NAMALWA (cell line): Measurements from ENCODE around the gene CMC4.

Experiments used
- DNase-seq: peaks from one replicate; pipeline ENCODE4 v3.0.0-alpha.2; 2015; ENCODE audit warnings: low spot score

The CMC4 gene

GRCh38 chrX:155053656-155054055, 17.3 kb downstream of the CMC4 start:
- no peak for DNase-seq

- DNase-seq: no peak
Observed at GRCh38 chrX:155052738-155053498, 18.0 kb downstream of the CMC4 start.

- DNase-seq: peak; percentile 58
Observed at GRCh38 chrX:155048977-155049619, 21.8 kb downstream of the CMC4 start.

DNA sequence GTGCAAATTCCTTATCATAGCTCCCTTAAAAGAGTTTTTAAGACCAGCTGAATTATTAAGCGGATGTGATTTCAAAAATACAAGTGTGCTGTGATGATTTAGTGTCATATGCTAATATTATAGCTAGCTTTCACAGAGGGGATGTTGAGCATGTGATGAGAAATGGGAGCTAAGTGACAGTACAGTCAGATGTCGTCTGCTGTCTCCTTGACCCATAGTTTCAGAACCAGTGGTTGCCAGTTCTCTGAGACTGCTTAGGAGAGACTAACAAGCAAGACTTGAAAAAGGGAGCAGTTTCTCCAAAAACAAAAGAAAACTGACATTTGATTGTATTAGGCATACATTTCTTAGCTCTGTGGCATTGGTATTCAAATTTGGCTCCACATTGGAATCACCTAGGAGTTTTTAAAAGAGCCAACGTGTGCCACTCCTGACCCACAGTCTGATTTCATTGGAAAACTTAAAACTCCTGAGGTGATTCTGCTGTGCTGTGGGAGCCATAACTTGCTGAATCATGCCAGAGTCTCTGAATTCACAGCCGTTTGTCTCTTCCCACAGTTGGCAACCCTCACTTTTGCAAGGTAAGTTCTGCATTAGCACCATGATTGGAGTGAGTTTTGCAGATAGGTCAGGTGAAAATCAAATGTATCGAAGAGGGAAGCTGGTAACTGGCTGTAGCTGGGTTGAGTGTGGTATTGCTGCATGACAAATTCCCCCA, 24.0 kb downstream of the CMC4 start:
- no peak for DNase-seq

DNA sequence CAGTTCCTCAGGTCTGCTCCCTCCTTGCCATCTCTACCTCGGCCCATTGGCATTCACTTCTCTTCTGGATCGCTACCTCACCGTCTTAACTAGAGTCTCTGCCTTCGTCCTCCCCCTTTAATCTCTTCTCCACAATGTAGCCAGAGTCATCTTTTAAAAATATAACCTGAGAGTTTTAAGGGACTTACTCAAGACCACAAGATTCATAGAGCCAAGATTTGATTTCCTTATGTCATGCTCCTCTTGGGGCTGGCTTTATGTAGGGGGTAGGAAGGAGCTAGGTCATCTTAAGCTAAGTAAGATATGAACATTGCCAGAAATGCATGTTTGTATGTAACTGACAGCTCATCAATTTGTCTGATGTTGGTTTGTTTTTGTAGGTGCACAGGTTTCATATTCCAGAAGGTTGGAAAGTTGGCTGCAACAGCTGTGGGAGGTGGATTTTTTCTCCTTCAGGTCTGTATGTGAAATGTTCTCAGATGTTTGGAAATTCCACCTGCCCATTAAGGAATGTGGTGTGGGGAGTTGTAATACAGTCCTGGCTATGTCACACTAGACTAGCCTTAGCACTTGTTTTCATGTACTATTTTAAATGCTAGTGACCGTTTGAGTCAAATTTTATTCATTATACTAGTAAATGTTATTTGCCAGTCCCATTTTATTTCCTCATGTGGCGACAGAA, 24.7 kb downstream of the CMC4 start:
- no peak for DNase-seq

DNA sequence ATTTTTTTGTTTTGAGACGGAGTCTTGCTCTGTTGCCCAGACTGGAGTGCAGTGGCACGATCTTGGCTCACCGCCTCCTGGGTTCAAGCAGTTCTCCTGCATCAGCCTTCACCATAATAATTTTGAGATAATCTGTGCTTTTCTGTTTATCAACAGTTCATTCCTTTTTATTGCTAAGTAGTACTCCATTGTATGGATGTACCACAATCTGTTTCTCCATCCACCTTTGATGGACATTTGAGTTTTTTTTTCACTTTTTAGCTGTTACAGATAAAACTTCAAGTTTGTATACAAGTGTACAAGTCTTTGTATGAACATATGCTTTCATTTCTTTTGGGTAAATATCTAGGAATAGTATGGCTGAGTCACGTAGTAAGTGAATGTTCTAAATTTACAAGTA, 35.2 kb downstream of the CMC4 start:
- DNase-seq: no peak

- DNase-seq: no peak
Observed at GRCh38 chrX:155031657-155032056, 39.3 kb downstream of the CMC4 start.

DNA sequence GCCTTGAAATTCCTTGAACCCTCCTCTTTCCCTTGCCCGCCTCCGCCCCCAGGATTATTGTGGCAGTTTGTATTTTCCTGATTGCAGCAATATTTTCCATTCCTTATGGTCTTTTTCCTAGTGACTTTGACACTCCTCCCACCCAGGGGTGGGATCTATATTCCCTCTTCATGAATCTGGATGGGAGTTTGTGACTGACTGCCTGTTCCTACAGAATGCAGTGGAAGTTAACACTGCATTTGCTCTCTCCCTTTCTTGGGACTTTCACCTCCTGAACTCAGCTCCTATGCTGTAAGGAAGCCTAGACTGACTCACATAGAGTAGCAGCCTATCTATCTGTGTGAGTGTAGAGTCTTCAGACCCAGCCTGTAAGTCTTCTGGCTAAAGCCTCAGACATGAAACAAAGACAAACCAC, 42.1 kb downstream of the CMC4 start:
- peak; percentile 3 for DNase-seq

DNA sequence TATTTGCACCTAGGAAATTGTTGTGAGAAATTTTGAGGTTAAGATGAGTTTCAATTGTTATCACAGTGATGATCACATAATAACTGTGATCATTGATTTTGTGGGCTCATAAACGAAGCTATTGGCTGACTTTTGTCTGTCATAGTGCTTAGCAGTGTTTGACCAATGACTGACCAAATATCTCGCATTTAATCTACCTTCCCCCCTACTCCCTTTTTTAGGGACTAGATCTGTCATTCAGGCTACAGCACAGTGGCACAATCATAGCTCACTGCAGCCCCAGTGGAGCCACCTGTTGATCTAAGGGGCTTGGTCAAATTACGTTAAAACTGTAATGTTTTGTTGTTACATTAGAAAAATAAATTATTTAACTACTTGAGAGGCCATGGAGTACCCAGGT, 42.8 kb downstream of the CMC4 start:
- peak; percentile 54 for DNase-seq

DNA sequence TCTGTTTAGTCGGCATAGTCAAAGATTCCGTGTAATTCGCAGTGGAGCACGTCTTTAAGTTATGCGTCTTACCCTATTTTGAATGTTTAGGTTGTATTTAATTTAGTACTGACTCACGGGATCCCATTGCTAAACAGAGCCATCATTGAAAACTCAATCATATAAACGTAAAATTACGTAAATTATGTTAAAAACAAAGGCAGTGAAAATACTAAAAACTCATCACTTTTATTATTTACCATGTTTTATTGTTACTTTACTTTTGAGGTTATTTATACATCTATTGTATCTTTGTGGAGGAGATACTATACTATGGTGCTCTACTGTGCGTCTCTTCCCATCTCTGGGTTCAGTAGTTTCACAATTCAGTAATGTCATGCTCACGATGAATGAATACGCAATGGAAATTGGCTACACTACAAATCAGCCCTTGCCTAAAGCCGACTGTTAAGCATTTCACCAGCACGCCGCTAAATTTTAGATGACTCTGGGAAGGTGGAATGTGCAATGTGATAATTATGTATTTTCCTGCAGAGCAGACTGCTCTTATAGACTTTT, 43.3 kb downstream of the CMC4 start:
- peak; percentile 74 for DNase-seq

- peak; percentile 95 for DNase-seq
Observed at GRCh38 chrX:155026727-155027508, 44.0 kb downstream of the CMC4 start, which contains the start of gene FUNDC2. FUNDC2 (plus strand) TSS chrX:155026844; CDS start chrX:155026939, 95 bp downstream.

- DNase-seq: no peak
Observed at GRCh38 chrX:155026420-155026726, 44.6 kb downstream of the CMC4 start.

DNA sequence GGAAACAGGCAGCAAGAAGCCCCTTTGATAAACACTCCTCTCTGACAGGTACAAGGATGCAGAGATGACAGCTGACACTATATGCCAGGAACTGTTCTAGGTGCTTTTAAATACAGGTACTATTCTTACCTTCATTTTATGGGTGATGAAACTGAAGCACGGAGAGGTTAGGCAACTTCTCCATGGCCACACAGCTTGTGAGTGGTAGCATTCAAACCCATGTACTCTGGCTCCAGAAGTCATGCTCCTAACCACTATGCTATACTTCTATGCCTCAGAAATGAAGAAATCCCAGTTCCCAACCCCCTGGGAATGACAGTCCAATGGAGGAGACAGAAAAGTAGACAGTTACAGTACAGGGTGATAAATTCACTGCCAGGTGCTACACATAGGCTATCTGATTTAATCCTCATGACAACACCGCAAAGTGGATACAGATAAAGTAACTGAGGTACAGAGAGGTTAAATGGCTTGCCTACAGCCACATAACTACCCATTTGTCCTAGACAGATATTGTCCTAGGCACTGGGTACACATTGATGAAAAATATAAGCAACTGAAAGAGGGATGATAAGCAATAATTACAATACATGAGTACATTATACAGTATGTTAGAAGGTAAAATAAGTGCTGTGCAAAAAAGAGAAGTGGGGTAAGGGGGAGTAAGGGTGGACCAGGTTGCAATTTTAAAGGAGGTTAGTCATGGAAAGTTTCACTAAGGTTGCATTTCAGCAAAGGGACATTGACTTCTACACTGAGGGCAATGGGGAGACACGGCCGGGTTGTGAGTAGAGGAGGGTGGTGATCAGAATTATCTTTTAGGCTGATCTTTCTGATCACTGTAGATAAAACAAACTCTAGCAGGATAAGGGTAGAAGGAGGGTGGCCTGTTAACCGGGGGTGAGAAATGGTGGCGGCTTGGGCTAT, 46.8 kb downstream of the CMC4 start:
- DNase-seq: no peak

DNA sequence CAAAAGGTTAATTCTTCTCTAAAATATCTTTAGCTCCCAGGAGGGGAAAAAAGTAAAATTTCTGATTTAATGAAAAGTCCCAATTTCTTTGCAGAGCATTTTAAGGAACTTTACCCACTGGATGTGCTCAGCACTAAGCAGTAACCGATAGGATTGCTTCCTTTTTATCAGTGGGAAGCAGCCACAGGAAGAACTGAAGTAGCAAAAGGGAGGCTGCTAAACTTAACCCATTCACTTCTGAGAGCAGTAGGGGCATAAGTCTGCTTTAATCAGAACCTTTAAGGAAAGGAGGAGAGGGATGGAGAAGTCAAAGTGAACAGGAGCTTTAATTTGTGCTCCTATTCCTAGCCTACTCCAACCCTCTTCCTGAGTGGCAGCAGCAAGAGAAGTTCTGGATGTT, 48.4 kb downstream of the CMC4 start, which contains the start of gene F8:
TSS of gene F8 (minus strand) at position 139 of the 400 bp plus-strand sequence. CDS start 171 bp downstream, outside the sequence.
- no peak for DNase-seq

DNA sequence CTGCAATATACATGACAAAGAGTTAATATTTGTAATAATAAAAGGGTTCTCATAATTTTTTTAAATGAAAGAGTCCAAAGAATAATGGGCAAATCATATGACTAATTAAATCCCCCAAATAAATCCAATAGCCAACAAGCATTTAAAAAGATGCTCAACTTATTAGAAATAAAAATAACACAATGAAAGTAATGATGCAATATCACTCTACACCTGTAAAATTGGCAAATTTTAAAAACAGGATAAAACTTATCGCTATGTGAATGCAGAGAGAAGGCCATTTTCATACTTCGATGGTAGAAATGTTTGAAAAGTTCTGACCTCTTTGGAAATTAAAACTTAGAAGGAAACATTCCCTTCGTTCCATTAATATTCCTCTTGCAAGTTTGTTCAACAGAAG, 50.3 kb downstream of the CMC4 start:
- DNase-seq: no peak
